Pons (tissue), 1 donor: ENCODE measurements around the gene IQCN.

Experiments used
- DNase-seq: peaks from one replicate; pipeline ENCODE4 v3.0.0-alpha.2; 2016; ENCODE audit warnings: low spot score

Gene IQCN

GRCh38 chr19:18274219-18274780, at the start of gene IQCN:
Gene IQCN (minus strand): TSS chr19:18274452. CDS start chr19:18269478, 4,974 bp downstream.
- DNase-seq: peak; percentile 4

- DNase-seq: peak; percentile 94
Measured at GRCh38 chr19:18322759-18323460, 48.7 kb upstream of the IQCN start, which contains the start of gene LSM4. Gene LSM4 (minus strand): TSS chr19:18323076. CDS start chr19:18323020, 56 bp downstream.

- DNase-seq: no peak
Measured at GRCh38 chr19:18322318-18322758, 48.1 kb upstream of the IQCN start.

- no peak for DNase-seq
Measured at GRCh38 chr19:18321734-18322102, 47.5 kb upstream of the IQCN start.

- DNase-seq: no peak
Measured at GRCh38 chr19:18320865-18321733, 46.8 kb upstream of the IQCN start.

GRCh38 chr19:18319591-18320135, 45.4 kb upstream of the IQCN start:
- no peak for DNase-seq

- no peak for DNase-seq
Measured at GRCh38 chr19:18317961-18318800, 43.9 kb upstream of the IQCN start.

GRCh38 chr19:18313398-18313797, 39.1 kb upstream of the IQCN start:
- no peak for DNase-seq

- no peak for DNase-seq
Measured at GRCh38 chr19:18312092-18312534, 37.9 kb upstream of the IQCN start.

GRCh38 chr19:18311502-18312091, 37.3 kb upstream of the IQCN start:
- DNase-seq: no peak

GRCh38 chr19:18310966-18311365, 36.7 kb upstream of the IQCN start:
- no peak for DNase-seq

GRCh38 chr19:18310118-18310909, 36.1 kb upstream of the IQCN start:
- no peak for DNase-seq

GRCh38 chr19:18309525-18310064, 35.3 kb upstream of the IQCN start:
- DNase-seq: no peak

- DNase-seq: no peak
Measured at GRCh38 chr19:18308948-18309325, 34.7 kb upstream of the IQCN start.

GRCh38 chr19:18308051-18308947, 34.0 kb upstream of the IQCN start:
- DNase-seq: no peak

- DNase-seq: no peak
Measured at GRCh38 chr19:18307271-18307681, 33.0 kb upstream of the IQCN start.

GRCh38 chr19:18306888-18307260, 32.6 kb upstream of the IQCN start:
- DNase-seq: peak; percentile 36

GRCh38 chr19:18306209-18306887, 32.1 kb upstream of the IQCN start:
- no peak for DNase-seq
